ENCODE measurements around the gene FOXC1. TPM values are rescaled to one million over a fixed set of nuclear protein-coding genes. Genes with fewer than 3 reads are reported as not detected.

FOXC1 gene
- polyA plus RNA-seq, 1 of the 3 experiments (the other 2 are of a cell fraction), result 4.3 TPM

DNA sequence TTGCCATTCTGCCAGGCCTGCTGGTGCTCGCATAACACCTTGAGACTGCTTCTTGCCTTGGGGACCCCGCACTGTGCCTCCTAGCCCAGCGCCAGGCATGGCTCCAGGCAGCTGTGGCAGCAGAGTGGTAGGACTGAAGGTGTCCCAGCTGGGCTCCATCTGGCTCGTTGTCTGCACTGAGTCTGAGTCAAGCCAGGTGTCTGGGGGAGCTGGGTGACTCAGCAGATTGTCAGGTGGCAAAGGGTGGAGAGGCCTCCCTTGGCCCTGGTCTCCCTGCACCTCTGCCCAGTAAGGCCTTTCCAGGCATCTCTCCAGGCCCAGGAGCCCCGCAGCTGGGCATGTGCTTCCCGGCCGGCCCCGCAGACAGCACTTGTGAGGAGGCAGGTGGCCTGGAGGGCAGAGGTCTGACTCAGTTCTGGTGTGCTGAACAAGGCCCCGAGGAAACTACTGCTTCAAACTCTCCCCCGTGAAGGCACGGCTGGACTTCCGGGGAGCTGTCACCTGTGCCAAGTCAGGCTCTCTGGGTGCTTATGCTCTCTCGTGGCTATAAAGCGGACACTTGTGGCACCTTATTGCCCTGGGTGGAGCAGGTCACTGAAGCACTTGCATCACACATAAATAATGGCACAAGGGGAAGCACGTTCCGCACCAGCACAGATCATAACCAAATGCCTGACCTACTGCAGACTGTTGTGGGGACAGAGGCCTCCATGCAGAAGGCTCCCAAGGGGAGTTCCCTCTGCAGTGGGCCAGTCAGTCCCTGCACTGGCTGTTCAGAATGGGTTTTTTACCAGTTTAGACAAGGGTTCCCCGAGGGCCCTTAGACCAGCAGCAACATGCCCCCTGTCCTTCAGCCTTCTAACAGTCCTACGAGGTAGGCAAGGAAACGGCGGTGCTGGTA lies 27.5 kb downstream of the FOXC1 start:
- POLR2A ChIA-PET, result no interaction called here
- no peak for TF ChIP-seq SIN3A (IDR thresholded peaks at IDR 0.05; ENCODE audit: borderline replicate concordance, low read depth, low read length)
- TF ChIP-seq TCF12 (IDR thresholded peaks at IDR 0.05), result peak; percentile 59; the same call in 1 of the 2 replicates
- TF ChIP-seq GATA2 (CRISPR knock-in tag; IDR thresholded peaks at IDR 0.05), result no peak
- 100% methylated on average over 6 of the region's 20 CpGs for WGBS (ENCODE audit: low lambda C conversion rate)

DNA sequence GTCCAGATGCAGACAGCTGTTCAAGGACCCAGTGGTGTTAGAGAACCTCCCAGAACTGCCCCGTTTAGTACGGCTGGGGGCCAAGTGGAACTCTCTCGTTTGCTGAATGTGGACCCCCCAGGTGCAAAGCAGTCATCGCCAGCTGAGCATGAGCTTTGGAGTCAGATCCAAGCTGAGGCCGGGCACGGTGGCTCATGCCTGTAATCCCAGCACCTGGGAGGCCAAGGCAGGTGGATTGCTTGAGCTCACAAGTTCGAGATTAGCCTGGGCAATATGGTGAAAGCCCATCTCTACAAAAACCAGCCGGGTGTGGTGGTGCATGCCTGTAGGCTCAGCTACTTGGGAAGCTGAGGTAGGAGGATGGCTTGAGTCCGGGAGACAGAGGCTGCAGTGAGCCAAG lies 29.7 kb downstream of the FOXC1 start:
- 87% methylated on average over 6 of the region's 9 CpGs for WGBS (ENCODE audit: low lambda C conversion rate)
- CTCF ChIA-PET, result interaction anchor here (0.9 to 1.4 kb wide), 3 partner anchors 10 to 25 kb away, joined by 3 to 6 read pairs (median 4); no protein-coding TSS in a partner anchor
- Histone ChIP-seq H3K36me3 (replicated peaks in 1 of 2; ENCODE audit: control insufficient read depth in 1 of 2, insufficient read depth in 2 of 2, low read length in 1 of 2) (no peaks in the 10 kb centered on the region), H3K79me2 (ENCODE audit: insufficient read depth) (no peaks in the 10 kb centered on the region), H2AFZ (ENCODE audit: low read depth) (no peak overlapping the region), H4K20me1 (ENCODE audit: insufficient read depth) (no peaks in the 10 kb centered on the region), H3K9me2 (no peaks in the 10 kb centered on the region), H3K4me2 (no peak overlapping the region), H3K27me3 (ENCODE audit: insufficient read depth) (no peaks in the 10 kb centered on the region), H3K9me3 (no peaks in the 10 kb centered on the region), H3K4me3 (ENCODE audit: low read depth in 2 of 2, low read length in 1 of 2) (no peak overlapping the region), H3K27ac (ENCODE audit: low read depth in 2 of 2, low read length in 1 of 2) (no peak overlapping the region), H3F3A (replicated peaks; ENCODE audit: insufficient read depth) (no peaks in the 10 kb centered on the region), H3K9ac (no peak overlapping the region), H3K4me1 (ENCODE audit: control insufficient read depth in 1 of 2, insufficient read depth in 2 of 2, low read depth in 1 of 2, low read length in 1 of 2) (peaks cover 0 to 14% of the 10 kb centered on the region in 2 experiments; a peak in 1 of 4 replicates)
- POLR2A ChIA-PET, result no interaction called here
- TF ChIP-seq TAF1 (IDR thresholded peaks at IDR 0.05; ENCODE audit: borderline replicate concordance, low read depth, low read length) (no peak), RCOR1 (IDR thresholded peaks at IDR 0.05; ENCODE audit: low read length) (no peak), MEF2A (IDR thresholded peaks at IDR 0.05; ENCODE audit: borderline replicate concordance, low read depth) (no peak), IRF3 (IDR thresholded peaks at IDR 0.05; ENCODE audit: low read depth, low read length) (no peak), RXRA (IDR thresholded peaks at IDR 0.05; ENCODE audit: borderline replicate concordance, low read depth) (no peak), JUND (IDR thresholded peaks at IDR 0.05) (no peak), MXI1 (IDR thresholded peaks at IDR 0.05; ENCODE audit: low read depth, low read length) (no peak), FOXM1 (IDR thresholded peaks at IDR 0.05; ENCODE audit: low read depth) (no peak), EZH2phosphoT487 (IDR thresholded peaks at IDR 0.05; ENCODE audit: borderline replicate concordance, low read depth) (no peak), TEAD4 (IDR thresholded peaks at IDR 0.05; ENCODE audit: borderline replicate concordance, insufficient read depth) (no peak), GABPA (IDR thresholded peaks at IDR 0.05; ENCODE audit: low read depth) (no peak), RAD21 (IDR thresholded peaks at IDR 0.05; ENCODE audit: low read length) (no peak), FOXJ3 (CRISPR knock-in tag; IDR thresholded peaks at IDR 0.05) (no peak), TCF12 (IDR thresholded peaks at IDR 0.05) (no peak), MAX (IDR thresholded peaks at IDR 0.05; ENCODE audit: low read depth) (no peak)
- TF ChIP-seq, protein P1, sequence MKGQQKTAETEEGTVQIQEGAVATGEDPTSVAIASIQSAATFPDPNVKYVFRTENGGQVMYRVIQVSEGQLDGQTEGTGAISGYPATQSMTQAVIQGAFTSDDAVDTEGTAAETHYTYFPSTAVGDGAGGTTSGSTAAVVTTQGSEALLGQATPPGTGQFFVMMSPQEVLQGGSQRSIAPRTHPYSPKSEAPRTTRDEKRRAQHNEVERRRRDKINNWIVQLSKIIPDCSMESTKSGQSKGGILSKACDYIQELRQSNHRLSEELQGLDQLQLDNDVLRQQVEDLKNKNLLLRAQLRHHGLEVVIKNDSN (IDR thresholded peaks at IDR 0.05; ENCODE audit: borderline replicate concordance, low read depth), result no peak
- DNase-seq, result no peak

More for the DNA sequence above, 27.5 kb downstream of the FOXC1 start:
- H3K9me3 ChIP-seq, result no peaks in the 10 kb centered on the region
- H3K9ac ChIP-seq, result no peak overlapping the region
- no peaks in the 10 kb centered on the region for H3K36me3 ChIP-seq (replicated peaks in 1 of 2; ENCODE audit: control insufficient read depth in 1 of 2, insufficient read depth in 2 of 2, low read length in 1 of 2)
- no peak overlapping the region for H3K27ac ChIP-seq (ENCODE audit: low read depth in 2 of 2, low read length in 1 of 2)
- H3K9me2 ChIP-seq, result no peaks in the 10 kb centered on the region
- no peaks in the 10 kb centered on the region for H3K79me2 ChIP-seq (ENCODE audit: insufficient read depth)
- H4K20me1 ChIP-seq (ENCODE audit: insufficient read depth), result no peaks in the 10 kb centered on the region
- no peak overlapping the region for H3K4me2 ChIP-seq
- no peak for DNase-seq
- CTCF ChIA-PET, result interaction anchor here (0.9 to 2.0 kb wide), 3 partner anchors 14 to 50 kb away, joined by 3 to 5 read pairs (median 3); no protein-coding TSS in a partner anchor
- H3K4me3 ChIP-seq (ENCODE audit: low read depth in 2 of 2, low read length in 1 of 2), result no peak overlapping the region
- peaks cover 0 to 14% of the 10 kb centered on the region in 2 experiments; a peak in 1 of 4 replicates for H3K4me1 ChIP-seq (ENCODE audit: control insufficient read depth in 1 of 2, insufficient read depth in 2 of 2, low read depth in 1 of 2, low read length in 1 of 2)
- H3F3A ChIP-seq (replicated peaks; ENCODE audit: insufficient read depth), result no peaks in the 10 kb centered on the region
- no peak overlapping the region for H2AFZ ChIP-seq (ENCODE audit: low read depth)
- no peaks in the 10 kb centered on the region for H3K27me3 ChIP-seq (ENCODE audit: insufficient read depth)

All from SK-N-SH (cell line).